Common myeloid progenitor, CD34-positive (primary cell): Measurements from ENCODE around the gene UBE2U.
"Not testable (repeated sequence)": the region's sequence is repeated elsewhere in the genome, so short reads cannot be mapped to it uniquely, and the experiment has no call there.

ENCODE experiments used
- CTCF ChIA-PET: fragments of 350-600 bp; sonication (Branson Sonifier 250); formaldehyde crosslinking; loops from one replicate; lab custom pipeline; 2021; ENCODE audit warnings: antibody characterized with exemption; lab: Charles Lee
- POLR2A ChIA-PET: fragments of 350-600 bp; sonication (Branson Sonifier 250); formaldehyde crosslinking; loops from one replicate; lab custom pipeline; 2021; ENCODE audit warnings: antibody characterized with exemption; lab: Charles Lee
- DNase-seq, 3 donors: peaks; one replicate each; pipeline versions ENCODE4 v3.0.0 to v3.0.0-alpha.2; 2013
- H3K27ac ChIP-seq, 2 experiments: 1 replicate in 1 of 2; 2 replicates in 1 of 2; pipeline ENCODE4 v1.7.0; 2013; ENCODE audit warnings: inconsistent platforms in 2 of 2, low read length in 2 of 2, mild to moderate bottlenecking in 2 of 2, low read depth in 1 of 2, moderate library complexity in 1 of 2; ENCODE audit not compliant: severe bottlenecking in 2 of 2, insufficient read depth in 1 of 2, poor library complexity in 1 of 2
- H3K27me3 ChIP-seq, 5 experiments: replicated peaks in 2 of 5; 1 replicate in 3 of 5; 2 replicates in 2 of 5; pipeline versions ENCODE4 v1.6.1 to v1.7.0; 2013; ENCODE audit warnings: low read length in 4 of 5, mild to moderate bottlenecking in 2 of 5, moderate library complexity in 2 of 5, inconsistent platforms in 1 of 5; ENCODE audit not compliant: insufficient read depth in 5 of 5, control insufficient read depth in 4 of 5
- H3K36me3 ChIP-seq, 4 experiments: 1 replicate in 2 of 4; 2 replicates in 2 of 4; pipeline versions ENCODE4 v1.6.1 to v1.7.0; 2013; ENCODE audit warnings: low read length in 3 of 4, control low read depth in 1 of 4, mild to moderate bottlenecking in 1 of 4; ENCODE audit not compliant: control insufficient read depth in 4 of 4, insufficient read depth in 4 of 4
- H3K4me1 ChIP-seq, 4 experiments: 1 replicate in 3 of 4; 2 replicates in 1 of 4; pipeline versions ENCODE4 v1.6.1 to v1.7.1; 2013; ENCODE audit warnings: low read length in 3 of 4, mild to moderate bottlenecking in 3 of 4, control low read depth in 1 of 4, inconsistent platforms in 1 of 4, moderate library complexity in 1 of 4; ENCODE audit not compliant: control insufficient read depth in 4 of 4, insufficient read depth in 4 of 4; ENCODE audit errors: control extremely low read depth in 1 of 4
- H3K4me3 ChIP-seq, 7 experiments: 1 replicate in 4 of 7; 2 replicates in 3 of 7; pipeline versions ENCODE4 v1.5.1 to v1.7.0; 2013; ENCODE audit warnings: mild to moderate bottlenecking in 7 of 7, low read length in 6 of 7, moderate library complexity in 6 of 7, inconsistent platforms in 2 of 7, low read depth in 2 of 7, control low read depth in 1 of 7; ENCODE audit not compliant: insufficient read depth in 4 of 7, control insufficient read depth in 1 of 7; ENCODE audit errors: extremely low read depth in 1 of 7
- H3K9me3 ChIP-seq, 5 experiments: 1 replicate in 4 of 5; 2 replicates in 1 of 5; pipeline versions ENCODE4 v1.6.1 to v1.7.1; 2013; ENCODE audit warnings: low read length in 4 of 5, mild to moderate bottlenecking in 2 of 5, inconsistent platforms in 1 of 5, low read depth in 1 of 5, moderate library complexity in 1 of 5; ENCODE audit not compliant: control insufficient read depth in 4 of 5, insufficient read depth in 2 of 5; ENCODE audit errors: control extremely low read depth in 1 of 5
- WGBS: methylation state at CpG from one replicate; pipeline ENCODE4 v1.1.5; 2013; ENCODE audit not compliant: insufficient coverage; 5-methylcytosine and 5-hydroxymethylcytosine counted together

UBE2U gene

GRCh38 chr1:64223329-64224151, 20.1 kb downstream of the UBE2U start:
- peak; percentile 14 to 48 (median 38) for DNase-seq
- Histone ChIP-seq H3K36me3 (no peaks in the 10 kb centered on the region), H3K27me3 (no peaks in the 10 kb centered on the region), H3K4me1 (peaks cover 0 to 4% (median 0%) of the 10 kb centered on the region in 4 experiments), H3K4me3 (no peak overlapping the region), H3K9me3 (no peaks in the 10 kb centered on the region), H3K27ac (no peak overlapping the region)
- WGBS, result 73% methylated on average over 3 of the region's 7 CpGs
- ChIA-PET POLR2A (no interaction called here), CTCF (interaction anchor here (0.6 kb wide), 1 partner anchor 123 kb away, joined by 3 read pairs; no protein-coding TSS in a partner anchor)

- H3K4me3 ChIP-seq, H3K9me3 ChIP-seq, POLR2A ChIA-PET, H3K27me3 ChIP-seq, H3K36me3 ChIP-seq, DNase-seq, H3K27ac ChIP-seq, H3K4me1 ChIP-seq: not testable (repeated sequence)
- WGBS, result 100% methylated on average over 4 of the region's 7 CpGs
- CTCF ChIA-PET, result interaction anchor here (0.6 kb wide), 1 partner anchor 122 kb away, joined by 3 read pairs; no protein-coding TSS in a partner anchor
Observed at GRCh38 chr1:64224236-64224635, 20.8 kb downstream of the UBE2U start.

- ChIA-PET CTCF (interaction anchor here (0.8 kb wide), 1 partner anchor 13 kb away, joined by 3 read pairs; no protein-coding TSS in a partner anchor), POLR2A (no interaction called here)
- DNase-seq, result no peak
- Histone ChIP-seq H3K27me3 (no peaks in the 10 kb centered on the region), H3K4me1 (peaks cover 0 to 6% (median 0%) of the 10 kb centered on the region in 4 experiments), H3K4me3 (no peak overlapping the region), H3K36me3 (no peaks in the 10 kb centered on the region), H3K27ac (no peak overlapping the region), H3K9me3 (no peaks in the 10 kb centered on the region)
- 93% methylated on average over 4 of the region's 10 CpGs for WGBS
Observed at GRCh38 chr1:64228167-64228957, 24.9 kb downstream of the UBE2U start.

- H3K9me3 ChIP-seq, result no peaks in the 10 kb centered on the region
- POLR2A ChIA-PET, result no interaction called here
- H3K4me3 ChIP-seq, result no peak overlapping the region
- DNase-seq, result no peak
- H3K4me1 ChIP-seq, result peaks cover 0 to 2% (median 0%) of the 10 kb centered on the region in 4 experiments
- no peaks in the 10 kb centered on the region for H3K36me3 ChIP-seq
- H3K27ac ChIP-seq, result no peak overlapping the region
- WGBS, result 100% methylated on average over 2 of the region's 3 CpGs
- H3K27me3 ChIP-seq, result no peaks in the 10 kb centered on the region
- CTCF ChIA-PET, result no interaction called here
Observed at GRCh38 chr1:64229307-64229706, 25.9 kb downstream of the UBE2U start.

- Histone ChIP-seq H3K27me3 (no peaks in the 10 kb centered on the region), H3K4me1 (peaks cover 0 to 2% (median 0%) of the 10 kb centered on the region in 4 experiments), H3K36me3 (no peaks in the 10 kb centered on the region), H3K4me3 (no peak overlapping the region), H3K27ac (no peak overlapping the region), H3K9me3 (no peaks in the 10 kb centered on the region)
- 41% methylated on average over 3 of the region's 4 CpGs for WGBS
- no peak for DNase-seq
- ChIA-PET POLR2A (no interaction called here), CTCF (interaction anchor here (0.7 kb wide), 1 partner anchor 100 kb away, joined by 3 read pairs; no protein-coding TSS in a partner anchor)
Observed at GRCh38 chr1:64231153-64231552, 27.7 kb downstream of the UBE2U start.

GRCh38 chr1:64231654-64232053, 28.2 kb downstream of the UBE2U start:
- Histone ChIP-seq H3K4me3 (no peak overlapping the region), H3K27ac (no peak overlapping the region), H3K27me3 (no peaks in the 10 kb centered on the region), H3K36me3 (no peaks in the 10 kb centered on the region), H3K9me3 (no peaks in the 10 kb centered on the region), H3K4me1 (peaks cover 0 to 2% (median 0%) of the 10 kb centered on the region in 4 experiments)
- no peak for DNase-seq
- ChIA-PET POLR2A (no interaction called here), CTCF (interaction anchor here (0.9 kb wide), 1 partner anchor 34 kb away, joined by 3 read pairs; no protein-coding TSS in a partner anchor)

GRCh38 chr1:64234714-64235113, 31.3 kb downstream of the UBE2U start:
- no peak for DNase-seq
- no peak overlapping the region for H3K27ac ChIP-seq
- ChIA-PET POLR2A (no interaction called here), CTCF (no interaction called here)
- H3K4me3 ChIP-seq, result no peak overlapping the region
- peaks cover 0 to 2% (median 0%) of the 10 kb centered on the region in 4 experiments for H3K4me1 ChIP-seq
- H3K36me3 ChIP-seq, result no peaks in the 10 kb centered on the region
- H3K27me3 ChIP-seq, result no peaks in the 10 kb centered on the region
- H3K9me3 ChIP-seq, result no peaks in the 10 kb centered on the region
